ENCODE measurements around the gene UBE2C.
"Not testable (repeated sequence)": the region's sequence is repeated elsewhere in the genome, so short reads cannot be mapped to it uniquely, and the experiment has no call there.

Gene UBE2C

GRCh38 chr20:45812157-45813005 is at the start of gene UBE2C:
UBE2C (plus strand) TSS chr20:45812644; CDS start chr20:45812696, 52 bp downstream.
- peak; percentile 100 for DNase-seq

GRCh38 chr20:45764618-45765282 is 47.7 kb upstream of the UBE2C start:
- not testable (repeated sequence) for DNase-seq

DNA sequence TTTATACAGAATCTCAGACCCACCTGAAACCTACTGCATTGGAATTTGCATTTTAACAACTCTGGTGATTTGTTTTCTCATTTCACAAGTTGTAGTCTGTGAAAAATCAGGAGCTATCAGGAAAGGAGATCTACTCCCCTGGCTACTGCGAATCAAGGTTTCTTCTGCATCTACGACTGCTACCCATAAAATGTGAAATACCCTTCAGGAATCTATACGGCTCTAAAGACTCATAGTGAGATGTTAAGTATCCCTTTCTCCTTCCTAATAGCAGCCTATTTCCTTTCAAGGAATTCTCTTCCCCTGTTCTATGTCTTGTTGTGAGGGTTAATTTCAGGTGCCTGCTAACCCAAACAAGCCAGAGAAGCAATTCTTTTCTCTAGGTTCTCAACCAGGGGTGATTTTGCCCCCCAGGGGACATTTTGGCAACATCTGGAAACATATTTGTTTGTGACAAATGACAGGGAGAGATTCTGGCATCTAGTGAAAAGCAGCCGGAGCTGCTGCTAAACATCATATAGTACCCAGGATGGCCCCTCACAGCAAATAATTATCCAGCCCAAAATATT is 47.1 kb upstream of the UBE2C start:
- no peak for DNase-seq

DNA sequence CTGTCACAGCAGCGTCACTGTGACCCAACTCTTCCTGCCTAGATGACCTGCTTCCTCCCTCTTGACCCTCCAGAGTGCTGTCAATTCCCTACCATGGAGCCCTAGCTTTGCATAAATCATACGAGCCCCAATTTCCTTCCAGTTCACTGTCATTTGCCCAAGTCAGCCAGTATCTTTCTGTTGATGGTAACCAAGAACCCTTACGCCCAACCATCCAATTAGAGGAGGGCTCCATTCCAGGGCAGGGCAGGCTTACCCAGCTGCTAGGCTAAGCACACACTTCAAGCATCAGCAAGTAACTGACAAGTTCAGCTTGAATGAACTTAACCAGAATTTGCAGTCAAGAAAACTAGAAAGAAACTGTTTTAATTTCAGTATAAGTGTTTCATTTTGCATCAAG is 46.5 kb upstream of the UBE2C start:
- DNase-seq, result no peak

GRCh38 chr20:45768479-45768878 is 44.0 kb upstream of the UBE2C start:
- DNase-seq, result no peak

DNA sequence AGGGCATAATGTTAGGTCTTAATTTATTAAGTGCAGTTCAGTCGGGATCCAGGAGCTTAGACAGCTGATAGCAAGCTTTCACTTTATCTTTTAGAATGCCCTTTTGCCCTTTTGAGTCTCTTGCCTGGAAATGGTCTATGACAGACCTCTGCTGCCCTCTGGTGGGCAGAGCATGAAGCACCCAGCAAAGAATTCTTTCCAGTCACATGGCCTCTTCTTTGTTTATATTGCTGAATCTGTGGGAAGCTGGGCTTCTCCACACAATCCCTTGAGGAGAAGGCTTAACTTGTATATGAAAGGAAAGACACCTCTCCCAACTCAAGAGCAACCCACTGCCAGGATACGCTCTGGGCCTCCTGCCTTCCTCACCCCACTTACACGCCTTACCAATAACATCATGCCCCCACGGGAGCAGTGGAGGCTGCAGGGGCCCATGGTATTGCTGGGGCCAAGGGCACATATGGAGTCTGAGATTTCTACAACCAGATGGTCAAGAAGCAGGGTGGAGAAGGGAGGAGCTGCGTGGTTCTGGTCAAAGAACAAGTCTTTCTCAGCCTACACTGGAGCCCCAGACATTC is 41.2 kb upstream of the UBE2C start:
- DNase-seq, result peak; percentile 39

- no peak for DNase-seq
Measured at GRCh38 chr20:45772693-45773092, 39.8 kb upstream of the UBE2C start.

GRCh38 chr20:45774945-45775344 is 37.5 kb upstream of the UBE2C start:
- DNase-seq, result no peak

DNA sequence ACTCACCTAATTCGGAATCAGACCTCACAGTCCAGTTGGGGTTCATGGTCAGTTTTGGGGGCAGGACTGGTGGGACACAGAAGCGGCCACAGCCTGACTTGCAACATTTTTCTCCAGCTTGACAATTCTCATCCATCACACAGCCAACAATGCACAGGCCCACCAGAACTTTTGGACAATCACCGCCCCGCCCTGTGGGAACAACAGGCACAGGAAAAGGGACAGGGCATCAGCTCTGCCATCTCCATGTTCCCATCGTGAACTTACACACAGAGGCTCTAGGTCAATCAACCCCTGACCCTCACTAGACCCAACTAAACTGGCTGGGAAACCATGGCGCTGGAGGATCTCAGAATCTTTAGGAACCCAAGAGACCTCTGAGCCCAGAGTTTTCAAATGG is 37.0 kb upstream of the UBE2C start:
- DNase-seq, result no peak

DNA sequence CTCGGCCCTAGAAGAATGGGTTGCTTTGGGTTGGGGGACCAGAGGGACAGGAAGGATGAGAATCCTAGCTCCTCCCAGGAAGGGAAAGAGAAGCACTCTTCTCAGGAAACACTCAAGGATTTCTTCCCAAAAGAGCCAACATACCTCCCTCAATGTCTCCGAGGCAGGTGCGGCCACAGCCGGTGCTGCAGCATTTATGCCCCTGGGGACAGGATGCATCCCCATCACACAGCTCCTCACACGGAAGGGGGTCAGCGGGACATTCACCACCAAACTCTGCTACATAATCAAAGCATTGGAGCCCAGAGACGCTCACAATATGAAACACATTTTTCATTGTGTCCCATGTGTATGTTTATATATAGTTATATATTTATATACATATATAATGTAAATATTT is 35.5 kb upstream of the UBE2C start:
- no peak for DNase-seq

GRCh38 chr20:45779011-45779915 is 33.2 kb upstream of the UBE2C start:
- DNase-seq, result peak; percentile 92

DNA sequence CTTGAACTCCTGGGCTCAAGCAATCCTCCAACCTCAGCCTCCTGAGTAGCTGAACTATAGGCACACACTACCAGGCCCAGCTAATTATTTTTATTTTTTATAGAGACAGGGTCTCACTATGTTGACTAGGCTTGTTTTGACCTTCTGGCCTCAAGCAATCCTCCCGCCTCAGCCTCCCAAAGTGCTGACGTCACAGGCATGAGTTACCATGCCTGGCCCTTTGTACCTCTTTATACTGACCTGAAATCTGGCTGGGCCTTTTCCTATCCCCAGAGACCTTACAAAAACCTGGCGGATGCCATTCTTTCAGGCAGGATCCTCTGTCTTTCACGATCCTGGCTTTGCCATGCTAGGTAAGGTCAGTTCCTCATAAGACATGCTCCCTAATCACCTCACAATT is 32.3 kb upstream of the UBE2C start:
- DNase-seq, result no peak

GRCh38 chr20:45781391-45781931 is 31.0 kb upstream of the UBE2C start:
- peak; percentile 39 for DNase-seq

GRCh38 chr20:45782890-45783289 is 29.6 kb upstream of the UBE2C start:
- no peak for DNase-seq

DNA sequence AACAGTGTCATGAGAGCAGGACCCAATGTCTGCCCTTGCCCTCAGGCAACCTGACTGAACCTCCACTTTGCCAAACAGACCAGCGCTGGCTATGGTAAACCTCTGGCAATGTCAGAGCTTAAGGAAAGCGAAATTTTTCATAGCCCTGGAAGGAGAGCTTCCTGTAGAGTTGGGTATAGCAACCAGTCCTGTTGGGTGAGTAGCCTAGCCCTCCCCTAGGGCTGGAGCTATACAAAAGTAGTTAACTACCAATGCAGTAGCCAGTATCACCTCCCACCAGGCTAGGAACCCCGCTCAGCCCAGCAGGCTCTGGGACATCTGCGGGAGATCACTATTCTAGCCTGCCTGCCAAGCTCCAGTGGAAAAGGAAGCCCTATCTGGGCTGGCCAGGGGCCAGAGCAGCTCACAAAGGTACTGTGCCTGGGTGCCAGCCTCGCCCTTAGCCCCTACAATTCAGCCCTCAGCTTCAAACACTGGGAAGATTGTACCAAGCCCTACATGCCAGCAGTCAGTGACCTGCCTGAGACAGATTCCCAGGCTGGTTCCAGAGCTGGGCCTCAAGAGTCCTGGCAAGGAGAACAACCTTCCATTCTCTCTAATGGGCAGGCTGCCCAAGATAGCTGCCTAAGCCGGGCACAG is 28.7 kb upstream of the UBE2C start:
- no peak for DNase-seq

GRCh38 chr20:45788351-45788750 is 24.1 kb upstream of the UBE2C start:
- DNase-seq, result no peak

DNA sequence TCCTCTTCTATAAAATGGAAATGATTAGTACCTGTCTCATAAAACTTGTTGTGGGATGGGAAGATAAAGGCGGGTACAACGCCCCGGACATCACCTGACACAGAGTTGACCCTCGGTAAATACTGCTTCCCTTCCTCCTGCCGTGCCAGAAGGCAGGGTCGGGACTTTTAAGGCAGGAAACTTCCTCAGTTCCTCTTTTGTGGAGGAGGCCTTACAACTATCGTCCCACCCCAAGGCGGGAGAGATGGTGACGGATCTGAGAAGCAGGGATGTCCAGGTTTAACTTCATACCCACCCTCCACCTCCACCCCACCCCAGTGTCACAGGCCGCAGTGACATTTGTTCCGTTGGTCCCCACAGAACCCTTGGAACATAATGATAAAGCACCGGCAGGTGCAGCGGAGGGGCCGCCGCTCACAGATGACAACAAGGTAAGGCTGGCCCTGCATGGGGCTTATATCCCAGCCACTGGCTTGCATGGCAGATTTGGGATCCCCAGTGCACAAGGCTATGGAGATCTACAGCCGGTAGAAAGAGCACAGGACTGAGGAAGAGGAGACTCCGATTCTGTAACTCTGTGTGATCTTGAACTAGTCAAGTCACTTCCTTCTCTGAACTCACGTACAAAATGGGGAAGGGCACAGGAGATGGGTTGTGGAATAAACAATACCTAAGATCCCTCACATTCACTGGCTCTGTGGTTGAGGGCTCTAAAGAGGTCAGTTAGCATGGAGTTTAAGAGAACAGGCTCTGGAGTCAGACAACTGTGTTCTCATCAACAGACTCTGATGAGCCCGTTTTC is 19.9 kb upstream of the UBE2C start:
- DNase-seq, result no peak

GRCh38 chr20:45796337-45797065 is 15.9 kb upstream of the UBE2C start:
- DNase-seq, result no peak

DNA sequence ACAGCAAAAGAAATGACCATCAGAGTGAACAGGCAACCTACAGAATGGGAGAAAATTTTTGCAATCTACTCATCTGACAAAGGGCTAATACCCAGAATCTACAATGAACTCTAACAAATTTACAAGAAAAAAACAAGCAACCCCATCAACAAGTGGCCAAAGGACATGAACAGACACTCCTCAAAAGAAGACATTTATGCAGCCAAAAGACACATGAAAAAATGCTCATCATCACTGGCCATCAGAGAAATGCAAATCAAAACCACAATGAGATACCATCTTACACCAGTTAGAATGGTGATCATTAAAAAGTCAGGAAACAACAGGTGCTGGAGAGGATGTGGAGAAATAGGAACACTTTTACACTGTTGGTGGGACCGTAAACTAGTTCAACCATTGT is 14.9 kb upstream of the UBE2C start:
- not testable (repeated sequence) for DNase-seq

DNA sequence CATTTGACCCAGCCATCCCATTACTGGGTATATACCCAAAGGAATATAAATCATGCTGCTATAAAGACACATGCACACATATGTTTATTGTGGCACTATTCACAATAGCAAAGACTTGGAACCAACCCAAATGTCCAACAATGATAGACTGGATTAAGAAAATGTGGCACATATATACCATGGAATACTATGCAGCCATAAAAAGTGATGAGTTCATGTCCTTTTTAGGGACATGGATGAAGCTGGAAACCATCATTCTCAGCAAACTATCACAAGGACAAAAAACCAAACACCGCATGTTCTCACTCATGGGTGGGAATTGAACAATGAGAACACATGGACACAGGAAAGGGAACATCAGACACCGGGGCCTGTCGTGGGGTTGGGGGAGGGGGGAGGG is 14.5 kb upstream of the UBE2C start:
- not testable (repeated sequence) for DNase-seq

All from amniotic stem cell (primary cell).